GM12892 (cell line): ENCODE measurements around the gene JAKMIP2.

Experiments
- DNase-seq: peaks from one replicate; pipeline ENCODE4 v3.0.0; 2011; ENCODE audit not compliant: insufficient read length
- FAIRE-seq: peaks from 2 replicates; lab custom pipeline; 2011; peaks lifted over from hg19 to GRCh38; lab: Jason Lieb, UNC
- POLR2A ChIP-seq: IDR thresholded peaks from 2 replicates; pipeline ENCODE4 v1.6.1; 2011; ENCODE audit warnings: low read depth, low read length, control low read depth
- POLR2AphosphoS5 ChIP-seq: IDR thresholded peaks from 2 replicates; pipeline ENCODE4 v1.6.1; 2011; ENCODE audit warnings: low read depth, low read length, control low read depth
- TAF1 ChIP-seq: IDR thresholded peaks from 2 replicates; pipeline ENCODE4 v1.6.1; 2011; ENCODE audit warnings: low read depth, mild to moderate bottlenecking, control low read depth, low read length, borderline replicate concordance

JAKMIP2 gene

GRCh38 chr5:147552897-147553296 is 229.6 kb downstream of the JAKMIP2 start:
- FAIRE-seq = no peak
- no peak for TF ChIP-seq TAF1
- no peak for TF ChIP-seq POLR2AphosphoS5
- TF ChIP-seq POLR2A = no peak
- no peak for DNase-seq

- TF ChIP-seq POLR2AphosphoS5 (no peak), TAF1 (no peak), POLR2A (no peak)
- DNase-seq (no peak), FAIRE-seq (no peak)
These were observed 230.9 kb downstream of the JAKMIP2 start for GRCh38 chr5:147551677-147552076.

- TF ChIP-seq TAF1 = no peak
- TF ChIP-seq POLR2AphosphoS5 = no peak
- no peak for TF ChIP-seq POLR2A
- DNase-seq (no peak), FAIRE-seq (no peak)
These were observed 234.8 kb downstream of the JAKMIP2 start for GRCh38 chr5:147547730-147548129.

GRCh38 chr5:147544556-147544955 is 238.0 kb downstream of the JAKMIP2 start:
- no peak for DNase-seq
- FAIRE-seq = no peak
- TF ChIP-seq POLR2A (no peak), TAF1 (no peak), POLR2AphosphoS5 (no peak)

GRCh38 chr5:147539053-147539452 is 243.5 kb downstream of the JAKMIP2 start:
- DNase-seq (no peak), FAIRE-seq (no peak)
- no peak for TF ChIP-seq POLR2A
- no peak for TF ChIP-seq POLR2AphosphoS5
- no peak for TF ChIP-seq TAF1

- FAIRE-seq (no peak), DNase-seq (no peak)
- no peak for TF ChIP-seq TAF1
- no peak for TF ChIP-seq POLR2AphosphoS5
- TF ChIP-seq POLR2A = no peak
These were observed 244.3 kb downstream of the JAKMIP2 start for GRCh38 chr5:147538236-147538635.
